HG03097 (cell line): Measurements from ENCODE around the gene ZMAT5.

Experiments used
- ATAC-seq: cut with Tn5 transposase; IDR thresholded peaks from one replicate; pipeline ENCODE4 v1.9.1; 2021; ENCODE audit not compliant: unreplicated experiment, low FRiP score

ZMAT5 gene

GRCh38 chr22:29713156-29713727 lies 53.6 kb downstream of the ZMAT5 start:
- ATAC-seq = no peak

DNA sequence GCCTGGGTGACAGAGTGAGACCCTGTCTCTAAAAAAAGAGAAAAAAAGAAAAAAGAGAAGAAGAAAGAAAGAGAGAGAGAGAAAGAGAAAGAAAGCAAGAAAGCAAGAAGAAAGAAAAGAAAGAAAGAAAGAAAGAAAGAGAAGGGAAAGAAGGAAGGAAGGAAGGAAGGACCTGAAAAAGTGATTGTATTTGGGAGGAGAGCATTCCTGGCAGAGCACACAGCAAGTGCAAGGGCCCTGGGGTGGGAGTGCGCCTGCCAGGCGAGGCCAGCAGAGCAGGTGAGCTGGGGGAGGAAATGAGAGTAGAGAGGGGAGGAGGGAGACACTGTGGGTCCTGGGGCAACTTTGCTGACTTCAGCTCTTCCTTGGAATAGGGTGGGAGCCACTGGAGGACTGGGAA lies 54.7 kb downstream of the ZMAT5 start:
- ATAC-seq = no peak

- no peak for ATAC-seq
Measured at GRCh38 chr22:29710922-29711593, 55.7 kb downstream of the ZMAT5 start.

GRCh38 chr22:29710193-29710592 lies 56.6 kb downstream of the ZMAT5 start:
- ATAC-seq = no peak

- ATAC-seq = no peak
Measured at GRCh38 chr22:29707471-29707870, 59.3 kb downstream of the ZMAT5 start.

DNA sequence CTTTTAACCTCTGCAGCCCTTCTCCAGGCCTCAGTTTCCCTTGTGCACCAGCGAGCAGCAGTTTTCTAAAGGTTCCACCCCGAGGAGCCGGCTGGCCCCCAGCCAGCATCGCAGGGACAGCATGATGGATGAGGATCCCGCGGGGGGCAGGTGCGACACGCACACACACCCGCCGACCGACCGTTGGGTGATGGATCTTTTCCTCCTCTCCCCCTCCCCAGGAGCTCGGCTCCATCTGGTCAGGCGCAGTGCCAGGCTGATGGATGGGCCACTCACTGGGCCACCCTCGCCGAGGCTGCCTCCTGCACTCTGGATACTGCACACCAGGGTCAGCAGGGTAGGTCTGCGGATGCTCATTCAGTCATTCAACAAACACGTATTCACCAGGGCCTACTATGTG lies 59.8 kb downstream of the ZMAT5 start:
- ATAC-seq = no peak

GRCh38 chr22:29706486-29706885 lies 60.3 kb downstream of the ZMAT5 start:
- no peak for ATAC-seq

GRCh38 chr22:29705651-29706050 lies 61.2 kb downstream of the ZMAT5 start:
- ATAC-seq = no peak

- no peak for ATAC-seq
Measured at GRCh38 chr22:29704528-29705285, 62.1 kb downstream of the ZMAT5 start.

DNA sequence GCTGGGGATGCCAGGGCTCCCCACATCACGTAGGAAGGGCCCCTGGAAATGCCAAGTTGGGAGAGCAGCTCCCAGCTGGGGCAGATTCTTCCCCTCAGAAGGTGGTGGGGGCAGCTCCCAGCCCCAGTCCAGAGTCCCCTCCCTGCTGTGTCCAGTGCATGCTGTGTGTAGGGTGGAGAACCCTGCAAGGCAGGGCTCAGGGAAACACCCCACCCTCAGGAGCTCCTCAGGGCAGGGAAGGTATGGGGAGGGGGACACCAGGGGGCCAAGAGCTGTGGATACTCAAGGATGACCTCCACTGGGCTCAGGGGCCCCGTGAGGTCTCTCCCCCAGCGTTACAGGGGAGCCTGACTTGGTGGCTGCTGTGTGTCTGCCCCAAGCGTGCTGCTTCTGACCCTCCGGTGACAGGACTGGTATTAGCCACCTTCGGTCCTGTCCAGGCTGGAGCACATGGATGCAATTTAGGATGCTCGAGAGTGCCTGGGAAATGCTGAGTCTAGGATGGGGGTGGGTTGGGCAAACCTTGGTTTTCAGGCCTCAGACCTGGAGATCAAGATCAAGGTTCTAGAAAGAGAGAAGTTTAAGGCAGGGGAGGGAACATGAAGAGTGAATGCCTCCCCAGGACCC lies 63.1 kb downstream of the ZMAT5 start:
- ATAC-seq = no peak

DNA sequence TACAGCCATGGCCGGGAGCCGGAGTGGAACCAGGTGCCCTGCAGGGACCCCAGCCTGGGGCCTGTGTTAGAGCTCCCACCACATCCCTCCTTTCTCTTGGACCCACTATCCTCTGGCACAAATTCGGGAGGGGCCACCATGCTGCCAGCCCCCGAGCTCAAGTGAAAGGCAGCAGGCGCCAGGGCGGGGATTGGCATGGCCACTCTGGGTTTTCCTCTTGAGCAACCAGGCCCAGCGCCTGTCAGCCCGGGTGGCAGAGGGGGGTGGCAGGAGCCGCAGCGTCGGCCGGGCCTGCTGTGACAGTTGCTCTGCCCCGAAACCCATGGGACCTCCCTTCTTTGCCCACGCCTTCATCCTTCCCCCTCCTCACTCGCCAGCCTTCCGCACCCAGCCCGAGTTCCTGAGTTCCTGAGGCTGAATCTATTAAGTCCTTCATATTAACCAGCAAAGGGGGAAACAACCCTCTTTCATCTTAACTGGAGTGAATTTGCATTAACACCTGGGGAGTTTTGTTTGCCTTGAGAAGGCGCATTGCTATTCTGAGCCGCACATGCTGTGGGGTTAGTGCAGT lies 63.8 kb downstream of the ZMAT5 start:
- ATAC-seq = no peak

GRCh38 chr22:29702000-29702930 lies 64.5 kb downstream of the ZMAT5 start:
- no peak for ATAC-seq

- ATAC-seq = no peak
Measured at GRCh38 chr22:29701155-29701999, 65.4 kb downstream of the ZMAT5 start.

- ATAC-seq = no peak
Measured at GRCh38 chr22:29700900-29701154, 66.0 kb downstream of the ZMAT5 start.

- no peak for ATAC-seq
Measured at GRCh38 chr22:29700206-29700899, 66.5 kb downstream of the ZMAT5 start.

GRCh38 chr22:29697853-29698598 lies 68.8 kb downstream of the ZMAT5 start:
- ATAC-seq = no peak

GRCh38 chr22:29695129-29695926 lies 71.5 kb downstream of the ZMAT5 start:
- ATAC-seq = no peak
